Caki2 (cell line): Measurements from ENCODE around the gene EDIL3. TPM values are rescaled to one million over a fixed set of nuclear protein-coding genes. Genes with fewer than 3 reads are reported as not detected.

Experiments used
- DNase-seq: peaks from one replicate; pipeline ENCODE4 v3.0.0-alpha.2; 2015; ENCODE audit warnings: low read depth
- in situ Hi-C: cut with HindIII; loops from 2 replicates; pipeline ENCODE4 v1.10.0; 2016; ENCODE audit warnings: low sequenced_read_pairs, low pct_unique_long_range_greater_than_20kb, mixed read lengths
- total RNA-seq: library from RNA; depleted of rRNA; stranded (reverse); fragments of >200 nt; shearing (Covaris generic); gene quantifications from 2 replicates; pipeline ENCODE4 v1.2.3, GENCODE V29; 2014; ENCODE audit warnings: low replicate concordance

EDIL3 gene
- total RNA-seq, 1 experiment from 2014 or later, result 127 TPM

- DNase-seq, result no peak
- in situ Hi-C loops, result no loop called here
Observed at GRCh38 chr5:84148651-84149050, 236.0 kb downstream of the EDIL3 start.

- no peak for DNase-seq
- in situ Hi-C loops, result no loop called here
Observed at GRCh38 chr5:84137541-84137940, 247.1 kb downstream of the EDIL3 start.

GRCh38 chr5:84131372-84131771 is 253.3 kb downstream of the EDIL3 start:
- in situ Hi-C loops, result no loop called here

GRCh38 chr5:84130006-84130580 is 254.6 kb downstream of the EDIL3 start:
- in situ Hi-C loops, result no loop called here

More at GRCh38 chr5:84131372-84131771, 253.3 kb downstream of the EDIL3 start:
- DNase-seq, result no peak

GRCh38 chr5:84125216-84125615 is 259.5 kb downstream of the EDIL3 start:
- in situ Hi-C loops, result no loop called here

More at GRCh38 chr5:84130006-84130580, 254.6 kb downstream of the EDIL3 start:
- DNase-seq, result no peak

GRCh38 chr5:84119252-84119651 is 265.4 kb downstream of the EDIL3 start:
- no peak for DNase-seq
- in situ Hi-C loops, result no loop called here

More at GRCh38 chr5:84125216-84125615, 259.5 kb downstream of the EDIL3 start:
- no peak for DNase-seq

GRCh38 chr5:84118551-84118950 is 266.1 kb downstream of the EDIL3 start:
- DNase-seq, result no peak

GRCh38 chr5:84115727-84116126 is 269.0 kb downstream of the EDIL3 start:
- DNase-seq, result no peak
- in situ Hi-C loops, result no loop called here

More at GRCh38 chr5:84118551-84118950, 266.1 kb downstream of the EDIL3 start:
- in situ Hi-C loops, result no loop called here

GRCh38 chr5:84113246-84114105 is 271.2 kb downstream of the EDIL3 start:
- no peak for DNase-seq
- in situ Hi-C loops, result no loop called here

- in situ Hi-C loops, result no loop called here
- no peak for DNase-seq
Observed at GRCh38 chr5:84092738-84093137, 291.9 kb downstream of the EDIL3 start.

GRCh38 chr5:84091127-84091799 is 293.4 kb downstream of the EDIL3 start:
- in situ Hi-C loops, result no loop called here
- no peak for DNase-seq

- in situ Hi-C loops, result no loop called here
- no peak for DNase-seq
Observed at GRCh38 chr5:84088996-84089395, 295.7 kb downstream of the EDIL3 start.

- in situ Hi-C loops, result no loop called here
- no peak for DNase-seq
Observed at GRCh38 chr5:84086511-84086910, 298.2 kb downstream of the EDIL3 start.

GRCh38 chr5:84085387-84086041 is 299.2 kb downstream of the EDIL3 start:
- in situ Hi-C loops, result no loop called here
- no peak for DNase-seq

- no peak for DNase-seq
- in situ Hi-C loops, result no loop called here
Observed at GRCh38 chr5:84080908-84081307, 303.8 kb downstream of the EDIL3 start.

- in situ Hi-C loops, result no loop called here
Observed at GRCh38 chr5:84072339-84072738, 312.3 kb downstream of the EDIL3 start.

GRCh38 chr5:84069608-84070179 is 315.0 kb downstream of the EDIL3 start:
- in situ Hi-C loops, result no loop called here
- no peak for DNase-seq

More at GRCh38 chr5:84072339-84072738, 312.3 kb downstream of the EDIL3 start:
- DNase-seq, result no peak

GRCh38 chr5:84063041-84063440 is 321.6 kb downstream of the EDIL3 start:
- in situ Hi-C loops, result no loop called here

More at GRCh38 chr5:84063041-84063440, 321.6 kb downstream of the EDIL3 start:
- DNase-seq, result no peak
